ENCODE measurements around the gene PDHX. TPM values are rescaled to one million over a fixed set of nuclear protein-coding genes. Genes with fewer than 3 reads are reported as not detected.

The PDHX gene
- 10 to 100 TPM; 11.4 to 21.2 (median 16.7) TPM for total RNA-seq
- polyA plus RNA-seq = 10 to 100 TPM in 1 of 2 donors, 1 to 10 TPM in 1; 7.2 to 10.9 TPM

- TF ChIP-seq CTCF (IDR thresholded peaks at IDR 0.05) = no peak
- H3K27ac ChIP-seq = peak within 1 kb of the TSS; percentile 92 to 96 (median 94)
- FAIRE-seq (no peak), ATAC-seq (peak; percentile 93 to 97 (median 95)), DNase-seq (peak; percentile 99 to 100 (median 100))
- intact Hi-C loops (cut with DNase I) = no loop called here
- no peaks in the 10 kb centered on the region for H3K36me3 ChIP-seq
- peaks cover 5 to 29% (median 16%) of the 10 kb centered on the region in 3 donors for H3K4me1 ChIP-seq
- no peaks in the 10 kb centered on the region for H3K27me3 ChIP-seq
- H3K4me3 ChIP-seq = peak within 1 kb of the TSS; percentile 60 to 88 (median 78)
- 0 to 1% methylated on average over 74 to 79 of the region's 79 CpGs for WGBS, 2 donors
- H3K9me3 ChIP-seq = no peaks in the 10 kb centered on the region
Observed at GRCh38 chr11:34916015-34916842, at the start of gene PDHX, which contains the start of gene APIP. PDHX (plus strand) TSS chr11:34916618; CDS start chr11:34916656, 38 bp downstream. APIP (minus strand) TSS chr11:34916379; CDS start chr11:34916284, 95 bp downstream.

GRCh38 chr11:34869425-34869824 lies 47.0 kb upstream of the PDHX start:
- 74 to 79% methylated on average over 3 of the region's 3 CpGs for WGBS, 2 donors
- H3K27me3 ChIP-seq = no peaks in the 10 kb centered on the region
- TF ChIP-seq CTCF (IDR thresholded peaks at IDR 0.05) = no peak
- H3K4me3 ChIP-seq = no peak overlapping the region
- H3K9me3 ChIP-seq = no peaks in the 10 kb centered on the region
- ATAC-seq (no peak), FAIRE-seq (no peak), DNase-seq (no peak)
- H3K4me1 ChIP-seq = no peaks in the 10 kb centered on the region
- no peak overlapping the region for H3K27ac ChIP-seq
- intact Hi-C loops (cut with DNase I) = no loop called here
- no peaks in the 10 kb centered on the region for H3K36me3 ChIP-seq

GRCh38 chr11:34870548-34871196 lies 45.7 kb upstream of the PDHX start:
- Histone ChIP-seq H3K27me3 (no peaks in the 10 kb centered on the region), H3K36me3 (no peaks in the 10 kb centered on the region), H3K27ac (no peak overlapping the region), H3K4me3 (no peak overlapping the region), H3K9me3 (no peaks in the 10 kb centered on the region), H3K4me1 (no peaks in the 10 kb centered on the region)
- no peak for ATAC-seq
- FAIRE-seq = no peak
- TF ChIP-seq CTCF (IDR thresholded peaks at IDR 0.05) = no peak
- intact Hi-C loops (cut with DNase I) = no loop called here
- WGBS, 2 donors = 82 to 83% methylated on average over 5 of the region's 5 CpGs
- DNase-seq = no peak

GRCh38 chr11:34874202-34874601 lies 42.2 kb upstream of the PDHX start:
- H3K4me3 ChIP-seq = no peak overlapping the region
- FAIRE-seq = no peak
- H3K36me3 ChIP-seq = no peaks in the 10 kb centered on the region
- intact Hi-C loops (cut with DNase I) = no loop called here
- no peak for TF ChIP-seq CTCF (IDR thresholded peaks at IDR 0.05)
- no peaks in the 10 kb centered on the region for H3K9me3 ChIP-seq
- no peaks in the 10 kb centered on the region for H3K27me3 ChIP-seq
- H3K27ac ChIP-seq = no peak overlapping the region
- no peak for DNase-seq
- H3K4me1 ChIP-seq = no peaks in the 10 kb centered on the region
- ATAC-seq = no peak
- 87 to 95% methylated on average over 4 of the region's 4 CpGs for WGBS, 2 donors

Measured in pancreas (tissue), 10 donors.